ENCODE measurements around the gene NHLH2.

Gene NHLH2

GRCh38 chr1:115840605-115841460, at the start of gene NHLH2:
TSS of gene NHLH2 (minus strand) at chr1:115841126. CDS start at chr1:115838372, 2,754 bp downstream.
- no peak for DNase-seq (ENCODE audit: extremely low spot score)
- CTCF ChIA-PET: no interaction called here
- no peak for TF ChIP-seq HDGF (IDR thresholded peaks at IDR 0.05; ENCODE audit: borderline replicate concordance)
- TF ChIP-seq, protein P1, sequence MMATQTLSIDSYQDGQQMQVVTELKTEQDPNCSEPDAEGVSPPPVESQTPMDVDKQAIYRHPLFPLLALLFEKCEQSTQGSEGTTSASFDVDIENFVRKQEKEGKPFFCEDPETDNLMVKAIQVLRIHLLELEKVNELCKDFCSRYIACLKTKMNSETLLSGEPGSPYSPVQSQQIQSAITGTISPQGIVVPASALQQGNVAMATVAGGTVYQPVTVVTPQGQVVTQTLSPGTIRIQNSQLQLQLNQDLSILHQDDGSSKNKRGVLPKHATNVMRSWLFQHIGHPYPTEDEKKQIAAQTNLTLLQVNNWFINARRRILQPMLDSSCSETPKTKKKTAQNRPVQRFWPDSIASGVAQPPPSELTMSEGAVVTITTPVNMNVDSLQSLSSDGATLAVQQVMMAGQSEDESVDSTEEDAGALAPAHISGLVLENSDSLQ (IDR thresholded peaks at IDR 0.05): peak; percentile 24; the same call in 1 of the 2 replicates
- POLR2A ChIA-PET: interaction anchor here (1.7 kb wide), 1 partner anchor 11 kb away, joined by 4 read pairs; no protein-coding TSS in a partner anchor

- POLR2A ChIA-PET: no interaction called here
- no peak for DNase-seq (ENCODE audit: extremely low spot score)
- CTCF ChIA-PET: no interaction called here
- TF ChIP-seq FOXM1 (IDR thresholded peaks at IDR 0.05; ENCODE audit: borderline replicate concordance): no peak
- TF ChIP-seq NFRKB (IDR thresholded peaks at IDR 0.05): no peak
- TF ChIP-seq FOXA1 (IDR thresholded peaks at IDR 0.05): no peak
- TF ChIP-seq TARDBP (IDR thresholded peaks at IDR 0.05): no peak
- TF ChIP-seq L3MBTL2 (conservative IDR thresholded peaks at IDR 0.05): no peak
- TF ChIP-seq CTBP1 (IDR thresholded peaks at IDR 0.05; ENCODE audit: borderline replicate concordance): no peak
These were observed 49.7 kb upstream of the NHLH2 start for GRCh38 chr1:115890580-115890979.

- ChIA-PET POLR2A (no interaction called here), CTCF (interaction anchor here (0.6 to 1.1 kb wide), 2 partner anchors 9 to 80 kb away, joined by 3 read pairs; no protein-coding TSS in a partner anchor)
- TF ChIP-seq ELF4 (IDR thresholded peaks at IDR 0.05): no peak
- TF ChIP-seq SUZ12 (IDR thresholded peaks at IDR 0.05): no peak
- TF ChIP-seq FOXK2 (IDR thresholded peaks at IDR 0.05): no peak
- TF ChIP-seq LEF1 (IDR thresholded peaks at IDR 0.05; ENCODE audit: borderline replicate concordance): no peak
- TF ChIP-seq SP1 (IDR thresholded peaks at IDR 0.05): no peak
- TF ChIP-seq ZNF384 (IDR thresholded peaks at IDR 0.05): no peak
- TF ChIP-seq HDGF (IDR thresholded peaks at IDR 0.05; ENCODE audit: borderline replicate concordance): no peak
- no peak for TF ChIP-seq ARNT (IDR thresholded peaks at IDR 0.05)
- no peak for DNase-seq (ENCODE audit: extremely low spot score)
These were observed 48.0 kb upstream of the NHLH2 start for GRCh38 chr1:115888976-115889375.

- ChIA-PET CTCF (no interaction called here), POLR2A (no interaction called here)
- DNase-seq (ENCODE audit: extremely low spot score): no peak
- no peak for TF ChIP-seq CTBP1 (IDR thresholded peaks at IDR 0.05; ENCODE audit: borderline replicate concordance)
- no peak for TF ChIP-seq ARNT (IDR thresholded peaks at IDR 0.05)
- TF ChIP-seq FOXA1 (IDR thresholded peaks at IDR 0.05): no peak
- no peak for TF ChIP-seq L3MBTL2 (conservative IDR thresholded peaks at IDR 0.05)
- TF ChIP-seq FOXK2 (IDR thresholded peaks at IDR 0.05): no peak
- no peak for TF ChIP-seq TARDBP (IDR thresholded peaks at IDR 0.05)
- TF ChIP-seq SUZ12 (IDR thresholded peaks at IDR 0.05): no peak
- TF ChIP-seq ZNF384 (IDR thresholded peaks at IDR 0.05): no peak
- no peak for TF ChIP-seq LEF1 (IDR thresholded peaks at IDR 0.05; ENCODE audit: borderline replicate concordance)
- no peak for TF ChIP-seq HDGF (IDR thresholded peaks at IDR 0.05; ENCODE audit: borderline replicate concordance)
- TF ChIP-seq, protein P1 (IDR thresholded peaks at IDR 0.05): no peak
- no peak for TF ChIP-seq SP1 (IDR thresholded peaks at IDR 0.05)
- TF ChIP-seq FOXM1 (IDR thresholded peaks at IDR 0.05; ENCODE audit: borderline replicate concordance): no peak
- TF ChIP-seq BHLHE40 (IDR thresholded peaks at IDR 0.05; ENCODE audit: borderline replicate concordance): no peak
- TF ChIP-seq ELF4 (IDR thresholded peaks at IDR 0.05): no peak
- no peak for TF ChIP-seq NFRKB (IDR thresholded peaks at IDR 0.05)
These were observed 42.3 kb upstream of the NHLH2 start for GRCh38 chr1:115882913-115883902.

- ChIA-PET CTCF (interaction anchor here (0.6 kb wide), 1 partner anchor 217 kb away, joined by 3 read pairs; no protein-coding TSS in a partner anchor), POLR2A (no interaction called here)
- DNase-seq (ENCODE audit: extremely low spot score): no peak
- TF ChIP-seq CTBP1 (IDR thresholded peaks at IDR 0.05; ENCODE audit: borderline replicate concordance) (no peak), NFRKB (IDR thresholded peaks at IDR 0.05) (no peak), HDGF (IDR thresholded peaks at IDR 0.05; ENCODE audit: borderline replicate concordance) (no peak), SUZ12 (IDR thresholded peaks at IDR 0.05) (no peak), L3MBTL2 (conservative IDR thresholded peaks at IDR 0.05) (no peak), LEF1 (IDR thresholded peaks at IDR 0.05; ENCODE audit: borderline replicate concordance) (no peak), ZNF384 (IDR thresholded peaks at IDR 0.05) (no peak), TARDBP (IDR thresholded peaks at IDR 0.05) (no peak), ELF4 (IDR thresholded peaks at IDR 0.05) (no peak), SP1 (IDR thresholded peaks at IDR 0.05) (no peak)
- TF ChIP-seq, protein P1 (IDR thresholded peaks at IDR 0.05): no peak
These were observed 40.2 kb upstream of the NHLH2 start for GRCh38 chr1:115880981-115881672.
